HT1080 (cell line): ENCODE results near the gene CPXM2. TPM values are rescaled to one million over a fixed set of nuclear protein-coding genes. Genes with fewer than 3 reads are reported as not detected.

Experiments
- DNase-seq: peaks from one replicate; pipeline ENCODE4 v3.0.0-alpha.2; 2015; ENCODE audit warnings: low read depth
- total RNA-seq: library from RNA; depleted of rRNA; stranded (reverse); fragments of >200 nt; shearing (Covaris generic); gene quantifications from 2 replicates; pipeline ENCODE4 v1.2.3, GENCODE V29; 2014

CPXM2 gene
- total RNA-seq, 1 experiment from 2014 or later: 0.08 TPM

DNA sequence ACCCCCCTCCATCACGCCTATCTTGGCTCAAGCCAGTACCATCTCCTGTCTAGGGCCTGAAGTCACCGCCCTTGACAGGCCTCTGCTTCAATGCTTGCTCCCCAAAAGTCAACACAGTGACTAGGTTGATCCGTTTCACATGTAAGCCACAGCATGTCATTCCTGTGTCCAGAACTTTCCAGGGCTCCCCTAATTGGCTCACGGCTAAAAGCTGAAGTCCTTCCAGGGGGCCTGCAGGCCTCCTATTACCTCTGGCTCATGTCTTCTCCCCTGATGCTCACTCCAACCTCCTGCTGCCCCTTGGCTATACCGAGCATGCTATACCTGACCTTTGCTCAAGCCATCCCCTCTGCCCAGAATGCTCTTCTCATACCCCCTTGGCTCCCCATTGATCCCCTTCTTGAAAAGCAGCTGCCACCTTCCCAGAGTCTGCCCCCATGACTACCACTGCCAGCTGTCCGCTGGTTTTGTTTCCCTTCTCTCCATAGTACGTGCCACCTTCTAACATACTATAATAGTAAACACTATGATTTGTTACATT is 39.1 kb downstream of the CPXM2 start:
- DNase-seq: no peak

DNA sequence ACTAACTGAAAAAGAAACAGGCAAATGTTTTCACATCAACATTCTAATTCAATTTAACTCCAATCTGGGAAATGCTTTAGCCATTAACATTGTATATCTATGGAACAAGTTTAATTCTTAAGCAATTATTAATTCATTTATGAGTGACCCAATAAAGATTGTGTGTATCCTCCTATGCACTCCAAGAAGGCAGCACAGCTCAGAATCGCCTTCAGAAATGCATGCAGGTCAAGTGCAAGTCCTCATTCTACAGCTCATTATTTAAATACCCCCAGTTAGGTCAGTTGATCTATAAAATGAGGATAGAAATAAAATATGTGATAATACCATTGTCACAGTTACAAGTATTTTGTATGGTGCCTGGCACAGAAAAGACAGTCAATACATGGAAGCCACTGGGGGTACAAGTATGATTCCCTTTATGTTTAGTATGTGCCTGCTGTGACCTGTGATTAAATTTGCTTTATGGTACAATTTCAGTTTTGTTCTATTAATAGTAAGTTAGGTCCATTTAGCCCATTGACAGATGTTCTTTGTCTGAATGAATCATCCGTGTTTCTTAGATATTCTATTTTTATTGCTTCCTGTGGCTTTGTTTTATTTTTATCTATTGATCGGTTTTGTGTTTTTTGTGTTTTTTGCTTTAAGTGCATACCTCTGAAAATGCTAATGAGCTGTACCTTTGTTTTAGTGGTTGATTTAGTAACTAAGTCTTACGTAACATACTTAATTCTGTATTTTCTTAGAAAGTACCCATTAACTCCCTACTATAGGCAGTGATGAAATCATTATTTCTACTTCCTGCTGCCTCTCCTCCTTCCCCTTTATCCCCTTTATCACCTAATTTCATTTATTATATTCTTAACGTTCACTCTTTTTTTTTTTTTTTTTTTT is 42.8 kb downstream of the CPXM2 start:
- DNase-seq: no peak

DNA sequence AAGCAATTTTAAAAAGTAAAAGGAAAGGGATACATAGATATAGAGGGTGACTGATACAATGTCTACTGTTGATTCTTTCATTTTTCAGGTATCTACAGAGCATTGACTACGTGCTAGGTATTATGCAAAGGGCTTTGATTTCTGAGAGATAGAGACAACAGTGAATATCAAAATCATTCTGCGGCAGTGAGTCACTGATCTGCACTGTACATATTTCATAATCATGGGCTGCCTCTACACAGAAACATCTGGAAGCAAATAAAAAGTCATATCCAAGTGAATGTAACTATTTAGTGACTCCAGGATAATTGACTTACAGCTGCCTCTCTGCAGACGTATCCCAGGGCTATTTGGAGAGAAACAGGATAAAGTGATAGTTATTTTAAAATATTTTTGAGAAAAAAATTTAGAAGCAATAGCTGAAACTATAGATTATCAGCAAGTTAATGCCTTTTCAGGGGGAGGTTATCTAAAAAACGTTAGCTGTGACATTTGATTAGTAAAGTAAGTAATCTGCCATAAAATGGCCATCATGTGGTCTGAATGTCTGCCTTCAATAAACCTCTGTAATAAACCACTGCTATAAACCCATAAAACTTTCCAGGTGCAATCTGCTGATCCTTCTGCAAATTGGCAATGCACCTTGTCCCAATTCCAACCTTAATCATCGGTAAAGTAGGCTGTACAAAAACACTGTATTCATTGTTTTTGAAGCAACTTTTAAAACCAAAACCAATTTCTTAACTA is 43.7 kb downstream of the CPXM2 start:
- DNase-seq: no peak

DNA sequence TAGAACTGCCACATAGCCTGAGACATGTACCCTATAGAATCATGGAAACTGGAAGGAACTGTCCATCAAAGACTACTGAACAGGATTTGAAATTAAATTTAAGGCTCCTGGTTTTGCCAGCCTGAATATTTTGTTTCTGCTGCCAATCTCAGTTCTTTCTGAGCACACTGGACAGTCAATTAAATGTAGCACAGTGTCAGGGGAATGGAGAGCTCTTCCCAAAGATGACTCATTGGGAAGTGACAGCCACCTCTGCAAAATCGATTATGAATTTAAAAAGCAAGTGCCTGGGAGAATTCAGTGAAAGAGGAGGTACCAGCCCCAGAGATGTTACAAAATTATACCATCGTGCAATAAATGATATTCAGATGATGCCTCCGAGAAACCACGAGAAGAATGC is 47.8 kb downstream of the CPXM2 start:
- no peak for DNase-seq

DNA sequence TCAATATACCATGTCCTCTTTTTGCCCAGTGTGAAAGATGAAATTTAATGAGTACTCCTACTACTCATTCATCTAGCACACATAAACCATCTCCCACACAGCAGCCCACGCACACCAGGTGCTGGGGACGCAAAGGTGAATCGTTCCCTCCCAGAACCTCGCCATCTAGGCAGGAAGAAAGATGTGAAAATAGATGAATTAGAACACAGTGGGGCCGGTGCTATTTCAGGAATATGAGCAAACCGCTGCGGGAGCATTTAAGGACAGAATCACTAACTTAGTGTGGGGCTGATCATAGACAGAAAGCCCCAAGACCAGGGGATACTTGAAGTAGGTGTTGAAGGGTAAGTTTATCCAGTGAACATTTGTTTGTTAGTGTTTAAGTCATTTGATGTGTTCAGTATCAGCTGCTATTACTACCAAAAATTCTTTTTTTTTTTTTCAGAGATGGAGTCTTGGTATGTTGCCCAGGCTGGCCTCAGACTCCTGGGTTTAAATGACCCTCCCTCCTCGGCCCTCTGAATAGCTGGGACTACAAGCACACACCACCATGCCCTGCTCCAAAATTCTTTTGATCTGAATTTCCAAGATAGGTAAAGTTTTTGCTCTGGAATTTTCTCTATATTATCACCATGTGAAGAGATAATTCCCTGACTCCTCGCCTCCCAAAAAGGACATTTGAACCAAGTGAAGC is 48.8 kb downstream of the CPXM2 start:
- DNase-seq: no peak

DNA sequence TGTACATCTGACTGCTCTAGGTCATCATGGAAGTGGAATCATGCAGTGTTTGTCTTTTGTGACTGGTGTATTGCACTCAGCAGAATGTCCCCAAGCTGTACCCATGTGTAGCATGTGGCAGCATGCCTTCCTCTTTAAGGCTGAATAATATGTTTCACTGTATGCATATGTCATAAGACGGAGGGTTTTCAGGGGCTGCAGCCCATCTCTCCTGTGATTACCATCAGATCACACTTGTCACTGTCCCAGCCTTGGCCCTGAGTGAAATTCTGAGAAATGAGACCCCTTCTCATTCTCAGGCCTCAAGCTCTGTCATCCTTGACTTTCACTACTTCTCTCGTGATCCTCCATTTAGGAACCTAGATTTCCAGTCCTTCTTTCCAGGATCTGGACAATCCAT is 50.0 kb downstream of the CPXM2 start:
- DNase-seq: no peak

DNA sequence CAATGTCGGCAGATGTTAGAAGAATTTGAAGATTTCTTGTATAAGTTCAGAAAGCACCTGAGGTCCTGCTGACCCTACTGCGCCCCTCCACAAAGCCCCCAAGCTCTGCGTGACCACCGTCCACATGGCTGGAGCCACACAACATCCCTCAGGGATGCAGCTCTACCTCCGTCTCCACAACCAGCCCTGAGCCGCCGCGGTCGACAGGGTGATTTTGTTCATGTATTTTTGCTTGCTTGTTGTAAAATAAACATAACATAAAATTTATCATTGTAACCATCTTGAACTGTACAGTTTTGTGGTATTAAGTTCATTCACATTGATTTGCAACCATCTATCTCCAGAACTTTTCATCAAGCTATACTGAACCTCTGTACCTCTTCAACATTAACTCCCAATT is 50.5 kb downstream of the CPXM2 start:
- no peak for DNase-seq

DNA sequence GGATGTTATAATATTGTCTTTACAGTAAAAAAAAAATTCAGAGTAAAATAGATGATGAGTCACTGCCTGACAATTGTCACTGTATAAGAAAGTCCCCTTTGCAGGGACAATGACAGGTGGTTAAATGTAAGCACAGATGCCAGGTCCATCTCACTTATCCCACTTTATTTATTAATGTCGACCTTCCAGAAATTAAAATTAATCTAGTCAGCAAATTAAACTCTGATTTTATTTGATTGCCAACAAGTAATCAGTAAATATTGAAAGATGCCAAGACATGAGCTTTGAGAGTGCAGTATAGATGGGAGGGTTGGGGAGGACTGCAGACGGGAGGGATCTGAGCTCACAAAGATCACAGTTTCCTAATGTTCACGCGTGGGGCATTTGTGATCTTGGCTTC is 50.9 kb downstream of the CPXM2 start:
- no peak for DNase-seq

DNA sequence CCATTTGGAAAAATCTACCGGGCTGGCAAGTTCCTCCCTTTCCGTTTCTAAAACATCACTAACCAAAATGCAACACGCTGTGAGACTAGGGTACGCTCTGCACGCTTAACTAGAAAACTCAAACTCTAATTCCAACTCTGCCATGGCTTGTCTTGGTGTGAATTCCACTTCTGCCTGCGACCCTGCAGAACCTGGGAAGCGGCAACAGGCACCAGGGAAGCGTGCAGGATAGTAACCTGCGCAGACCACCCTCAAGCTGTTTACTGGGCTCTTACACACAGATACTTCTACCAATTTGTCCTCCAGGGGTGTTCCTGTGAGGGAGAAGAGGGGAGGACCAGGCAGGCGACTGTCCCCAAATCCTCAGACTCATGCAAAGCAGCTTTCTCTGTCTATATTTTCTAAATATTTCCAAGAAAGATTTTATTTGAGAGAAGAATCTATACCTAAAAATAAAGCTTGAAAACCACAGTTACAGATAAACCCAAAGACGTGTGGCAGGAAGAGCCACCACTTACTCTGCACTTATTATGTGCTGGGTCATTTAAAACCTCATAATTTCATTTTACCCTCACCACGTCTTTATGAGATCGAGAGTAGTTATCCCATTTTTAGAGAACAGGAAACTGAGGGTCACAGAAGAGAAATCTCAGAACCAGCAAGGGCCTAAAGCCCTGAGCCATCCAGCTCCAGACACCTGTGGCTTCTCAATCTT is 52.9 kb downstream of the CPXM2 start:
- no peak for DNase-seq

DNA sequence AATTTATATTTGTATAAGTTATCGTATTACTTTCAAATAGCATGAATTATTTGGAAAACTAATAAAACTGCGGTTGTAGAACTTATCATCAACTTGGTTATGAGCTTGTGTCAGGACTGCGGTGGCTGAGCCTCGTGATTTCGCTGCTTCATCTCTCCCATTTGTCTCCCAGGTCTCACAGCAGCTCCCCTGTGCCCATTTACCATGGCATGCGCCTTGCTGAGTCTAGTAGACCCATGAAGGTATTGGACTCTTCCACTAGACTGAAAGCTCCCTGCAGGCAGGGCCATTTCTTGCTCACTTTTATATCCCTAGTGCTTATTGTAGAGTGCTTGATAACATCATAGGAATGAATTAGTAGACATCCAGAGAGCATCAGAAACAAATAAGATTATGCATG is 53.9 kb downstream of the CPXM2 start:
- DNase-seq: no peak

DNA sequence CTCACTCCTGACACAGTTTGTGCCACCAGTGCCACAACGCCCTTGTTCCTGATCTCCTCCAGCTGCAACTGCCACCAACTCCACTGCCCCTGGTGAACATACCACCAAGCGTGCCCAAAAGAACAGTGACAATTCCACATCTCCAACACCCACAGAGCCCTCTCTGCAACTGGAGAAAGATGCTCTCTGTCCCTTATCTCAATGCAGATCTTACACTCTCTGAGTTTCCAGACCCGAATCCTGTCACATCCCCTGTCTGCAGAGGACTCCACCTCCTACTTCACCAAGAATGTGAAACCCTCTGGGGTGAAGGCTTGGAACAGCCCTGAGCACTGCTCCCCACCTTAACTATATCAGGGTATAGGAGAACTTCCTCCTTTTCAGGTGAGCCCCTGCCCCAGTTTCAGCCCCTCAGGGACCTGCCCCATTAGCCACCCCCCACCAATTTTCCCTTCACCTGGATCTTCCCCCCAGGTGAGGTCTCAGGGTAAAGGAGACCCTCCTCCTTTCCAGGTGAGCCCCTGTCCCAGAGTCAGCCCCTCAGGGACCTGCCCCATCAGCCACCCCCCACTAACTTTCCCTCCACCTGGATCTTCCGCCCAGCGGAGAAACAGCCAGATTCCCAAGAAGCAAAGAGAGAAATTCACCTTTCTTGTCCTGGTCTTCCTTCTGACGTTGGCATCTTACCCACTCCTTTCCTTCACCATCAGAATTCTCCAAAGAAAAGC is 55.0 kb downstream of the CPXM2 start:
- DNase-seq: no peak

DNA sequence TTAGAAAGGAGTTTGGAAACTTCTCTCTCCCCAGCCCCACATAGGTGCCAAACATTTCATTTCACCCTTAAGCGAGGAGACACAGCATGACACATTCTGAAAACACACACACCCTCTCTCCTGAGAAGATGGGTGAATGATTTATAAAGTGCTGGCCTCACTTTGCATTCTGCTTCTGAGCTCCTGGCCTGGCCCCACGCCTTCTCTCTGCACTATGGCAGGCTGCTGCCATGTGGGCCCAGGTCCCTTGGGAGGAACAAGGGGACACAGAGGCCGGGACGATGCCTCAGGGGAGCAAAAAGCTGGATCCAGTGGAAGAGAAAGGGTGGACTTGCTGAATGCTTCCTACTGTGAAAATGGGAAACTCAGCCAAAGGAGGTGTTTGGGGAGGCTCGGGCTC is 56.0 kb downstream of the CPXM2 start:
- no peak for DNase-seq

DNA sequence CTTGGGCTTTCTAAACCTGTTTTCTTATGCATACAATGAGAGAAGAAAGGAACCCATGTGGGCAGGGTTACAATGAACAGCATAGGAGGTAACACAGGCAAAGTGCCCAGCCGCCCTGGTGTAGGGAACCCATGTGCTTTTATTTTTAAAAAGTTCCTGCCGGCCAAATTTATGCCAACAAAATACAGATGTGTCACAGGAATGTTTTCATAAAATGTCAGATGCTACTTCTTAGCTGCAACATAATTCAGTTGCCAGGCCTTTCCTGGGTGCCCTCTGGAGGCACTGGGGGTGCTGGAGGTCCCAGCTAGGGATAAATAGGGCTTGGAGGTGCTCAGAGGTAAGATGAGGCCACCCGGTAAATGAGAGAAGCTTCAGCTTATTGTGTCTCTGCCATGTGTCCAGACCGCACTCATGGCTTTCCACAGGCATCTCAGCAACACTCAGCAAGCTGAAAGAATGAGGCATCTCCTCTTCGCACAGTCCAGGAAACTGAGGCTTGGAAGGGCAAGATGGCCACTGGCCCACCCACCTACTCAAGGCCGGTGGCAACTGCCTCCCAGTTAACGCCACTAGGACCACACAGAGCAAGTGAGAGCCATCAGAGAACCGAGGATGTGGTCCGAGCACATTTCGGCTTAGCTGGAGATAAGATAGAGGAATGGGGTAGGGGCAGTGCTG is 58.3 kb downstream of the CPXM2 start:
- DNase-seq: no peak

DNA sequence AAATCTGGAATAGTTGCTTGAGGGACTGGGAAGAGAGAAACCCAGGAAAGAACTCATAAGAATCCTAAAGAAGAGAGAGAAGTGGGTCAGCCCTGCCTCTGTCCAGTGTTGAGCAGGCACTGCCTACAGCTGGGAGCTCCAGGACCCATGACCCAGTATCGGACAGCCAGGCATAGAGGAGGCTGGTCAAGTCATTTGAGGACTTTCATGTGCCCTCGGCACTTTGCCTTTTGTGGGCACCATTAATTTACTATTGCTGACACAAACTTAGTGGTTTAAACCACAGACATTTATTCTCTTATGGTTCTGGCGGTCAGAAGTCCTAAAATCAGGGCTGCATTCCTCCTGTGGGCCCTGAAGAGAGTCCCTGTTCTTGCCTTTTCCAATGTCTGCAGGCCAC is 60.3 kb downstream of the CPXM2 start:
- DNase-seq: no peak

DNA sequence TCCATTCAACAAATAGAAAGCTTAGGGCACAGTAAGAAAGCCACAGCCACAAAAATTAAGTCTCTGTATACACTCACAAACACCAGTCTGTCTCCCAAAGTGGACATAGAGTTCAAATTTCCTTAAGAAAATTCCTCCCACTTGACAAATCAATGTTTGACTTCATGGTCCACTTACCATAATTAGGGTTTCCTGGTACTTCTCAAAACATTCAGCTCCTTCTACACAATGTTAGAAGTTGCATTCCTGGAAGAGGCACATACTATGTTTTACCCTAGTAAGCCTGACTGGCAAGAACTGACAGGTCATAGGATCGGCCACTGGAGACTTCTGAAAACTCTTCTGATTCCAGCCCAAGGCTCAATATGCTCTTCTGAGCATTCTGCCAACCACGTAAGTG is 70.5 kb downstream of the CPXM2 start:
- no peak for DNase-seq

DNA sequence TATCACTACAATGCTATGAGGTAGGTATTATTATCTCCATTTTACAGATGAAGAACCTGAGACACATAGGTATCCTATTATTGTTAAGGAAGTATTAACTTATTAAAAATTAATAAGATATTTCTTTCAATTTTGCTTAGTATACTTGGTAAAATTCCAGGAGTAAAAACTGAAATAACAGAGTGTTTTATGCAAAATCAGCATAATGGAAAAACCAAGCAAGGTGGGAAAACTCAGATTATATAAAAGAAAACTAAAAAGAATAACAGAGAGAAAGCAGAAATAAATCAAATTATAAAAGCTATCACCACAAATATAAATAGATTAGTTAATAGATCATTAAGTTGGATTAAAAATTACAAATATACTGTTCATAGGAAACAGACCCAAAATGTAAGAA is 82.0 kb downstream of the CPXM2 start:
- no peak for DNase-seq

DNA sequence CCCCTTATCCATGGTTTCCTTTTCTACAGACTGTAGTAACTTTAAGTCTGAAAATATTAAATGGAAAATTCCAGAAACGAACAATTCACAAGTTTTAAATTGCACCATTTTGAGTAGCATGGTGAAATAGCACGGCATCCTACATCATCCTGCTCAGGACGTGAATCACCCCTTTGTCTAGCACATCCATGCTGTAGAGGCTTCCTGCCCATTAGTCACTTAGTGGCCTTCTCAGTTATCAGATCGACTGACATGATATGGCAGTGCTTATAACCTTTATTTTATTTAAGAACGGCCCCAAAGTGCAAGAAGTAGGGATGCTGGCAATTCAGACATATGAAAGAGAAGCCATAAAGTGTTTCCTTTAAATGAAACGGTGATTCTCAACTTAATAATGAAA is 82.7 kb downstream of the CPXM2 start:
- DNase-seq: peak; percentile 82

DNA sequence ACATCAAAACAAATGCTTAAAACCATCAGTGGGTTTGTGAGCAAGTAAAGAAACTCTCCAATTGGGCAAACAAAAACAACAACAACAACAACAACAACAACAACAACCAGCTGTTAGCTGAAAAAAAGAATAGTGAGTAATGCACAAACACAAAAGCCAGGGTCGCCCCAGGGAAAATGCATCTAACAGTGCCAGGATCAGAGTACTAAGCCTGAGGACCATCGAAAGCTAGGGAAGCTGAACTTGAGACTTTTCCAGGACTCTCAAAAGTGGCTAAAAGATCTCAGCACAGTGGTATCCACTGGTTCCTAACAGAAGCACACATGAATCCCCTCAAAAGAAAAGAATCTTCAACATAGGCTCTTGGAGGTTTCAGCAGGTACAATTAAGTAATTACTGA is 83.3 kb downstream of the CPXM2 start:
- DNase-seq: no peak

DNA sequence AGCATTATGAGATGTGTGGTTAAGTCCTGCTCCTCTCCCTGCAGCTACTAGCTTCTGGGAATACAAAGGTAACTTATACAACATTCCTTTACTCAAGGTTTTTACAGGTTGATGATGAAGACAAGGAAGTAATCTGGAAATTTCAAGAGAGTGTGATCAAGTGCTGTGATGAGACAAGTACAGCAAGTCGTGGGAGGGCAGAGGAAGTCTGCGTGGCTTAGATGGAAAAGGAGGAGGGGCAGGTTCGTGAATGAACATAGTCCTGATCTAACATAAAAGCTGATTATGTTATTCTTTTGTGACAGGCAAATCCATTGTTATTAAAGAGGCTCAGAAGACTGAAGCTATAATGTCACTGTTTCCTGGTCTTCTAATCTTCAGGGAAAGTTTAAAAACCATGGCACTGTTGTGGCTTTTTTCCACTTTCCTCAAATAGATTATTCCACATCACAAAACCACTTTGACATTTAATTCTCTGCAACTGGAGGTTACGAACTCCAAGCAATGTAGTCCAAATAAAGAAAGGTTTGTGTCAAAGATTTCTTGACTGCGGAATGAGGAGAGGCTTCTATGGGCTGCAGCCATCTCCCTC is 84.1 kb downstream of the CPXM2 start:
- DNase-seq: no peak

DNA sequence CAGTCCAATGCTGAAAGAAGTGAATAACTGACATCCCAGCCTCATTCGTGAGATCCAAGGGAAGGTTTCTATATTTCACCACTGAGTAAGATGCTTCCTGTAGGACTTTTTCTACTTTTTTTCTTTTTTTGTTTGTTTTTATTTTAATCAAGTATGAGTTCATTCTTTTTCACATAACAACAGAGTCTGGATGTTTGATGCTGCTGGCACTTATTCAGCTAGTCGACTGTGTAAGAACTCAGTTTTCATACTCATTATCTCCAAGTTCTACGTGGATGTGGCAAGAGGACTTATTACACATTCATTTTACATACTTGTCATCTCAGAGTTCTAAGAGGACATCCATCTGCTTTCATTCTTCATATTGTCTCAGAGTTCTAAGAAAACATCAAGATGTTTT is 86.9 kb downstream of the CPXM2 start:
- no peak for DNase-seq
